Raji (cell line): ENCODE data around the gene CRYBG1.

Source experiments
- POLR2A ChIP-seq: IDR thresholded peaks from 2 replicates; pipeline ENCODE4 v1.6.1; 2011; ENCODE audit warnings: low read depth, low read length, control low read depth; ENCODE audit not compliant: insufficient read depth

CRYBG1 gene

DNA sequence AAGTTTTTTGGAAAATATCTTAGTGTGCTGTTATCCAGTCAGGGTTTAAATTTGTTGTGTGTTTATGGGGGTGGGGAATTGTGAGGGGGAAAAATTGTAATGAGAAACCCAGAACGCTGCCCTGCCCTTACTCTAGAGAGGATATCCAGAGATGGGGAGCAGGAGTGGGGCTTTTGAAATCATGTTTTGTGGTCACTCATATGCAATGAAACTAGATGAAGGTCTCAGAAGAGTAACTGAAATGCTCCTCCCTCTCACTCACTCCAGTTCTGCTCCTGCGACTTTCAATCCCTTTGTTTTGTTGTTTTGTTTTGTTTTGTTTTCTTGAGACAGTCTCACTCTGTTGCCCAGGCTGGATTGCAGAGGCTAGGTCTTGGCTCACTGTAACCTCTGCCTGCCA is 100.0 kb downstream of the CRYBG1 start:
- no peak for TF ChIP-seq POLR2A

DNA sequence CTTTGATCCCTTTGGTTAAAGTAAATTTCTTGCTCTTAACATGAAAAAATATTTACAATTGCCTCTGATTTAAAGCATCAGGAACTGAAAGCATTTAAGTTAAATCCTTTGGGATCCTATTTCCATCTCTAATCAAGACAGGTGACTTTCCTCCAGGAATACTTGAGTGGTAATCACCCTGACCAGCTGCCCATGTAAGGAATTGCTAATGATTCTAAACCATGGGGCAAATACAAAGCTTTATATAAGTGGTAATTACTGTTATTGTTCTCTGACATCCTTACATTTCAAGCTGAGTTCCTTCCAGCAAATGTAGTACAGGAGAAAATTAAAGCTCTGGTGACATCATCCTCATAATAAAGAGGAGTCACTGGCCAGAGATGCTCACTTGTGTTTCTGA is 100.6 kb downstream of the CRYBG1 start:
- no peak for TF ChIP-seq POLR2A

DNA sequence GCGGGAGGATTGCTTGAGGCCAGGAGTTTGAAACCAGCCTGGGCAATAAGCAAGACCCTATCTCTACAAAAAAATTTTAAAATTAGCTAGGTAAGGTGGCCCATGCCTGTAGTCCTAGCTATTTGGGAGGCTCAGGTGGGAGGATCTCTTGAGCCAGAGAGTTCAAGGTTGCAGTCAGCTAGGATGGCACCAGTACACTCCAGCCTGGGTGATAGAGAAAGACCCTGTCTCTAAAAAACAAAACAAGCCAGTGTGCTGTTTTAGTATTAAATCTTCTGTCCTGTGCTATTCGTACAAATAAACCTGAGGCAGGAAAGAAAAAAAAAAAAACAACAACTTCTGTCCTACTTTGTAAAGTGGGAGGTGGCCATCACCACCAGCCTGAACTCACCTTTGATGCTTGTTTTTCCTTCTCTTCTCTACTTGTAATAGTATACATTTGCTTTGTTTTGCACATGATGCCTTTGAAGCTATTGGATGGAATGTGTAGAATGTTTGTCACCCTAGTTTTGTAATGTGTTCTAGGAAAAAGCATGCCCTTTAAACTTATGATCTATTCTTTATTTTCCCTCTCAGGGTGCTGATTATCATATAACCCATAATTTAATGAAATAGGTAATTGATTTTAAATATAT is 102.5 kb downstream of the CRYBG1 start:
- no peak for TF ChIP-seq POLR2A

DNA sequence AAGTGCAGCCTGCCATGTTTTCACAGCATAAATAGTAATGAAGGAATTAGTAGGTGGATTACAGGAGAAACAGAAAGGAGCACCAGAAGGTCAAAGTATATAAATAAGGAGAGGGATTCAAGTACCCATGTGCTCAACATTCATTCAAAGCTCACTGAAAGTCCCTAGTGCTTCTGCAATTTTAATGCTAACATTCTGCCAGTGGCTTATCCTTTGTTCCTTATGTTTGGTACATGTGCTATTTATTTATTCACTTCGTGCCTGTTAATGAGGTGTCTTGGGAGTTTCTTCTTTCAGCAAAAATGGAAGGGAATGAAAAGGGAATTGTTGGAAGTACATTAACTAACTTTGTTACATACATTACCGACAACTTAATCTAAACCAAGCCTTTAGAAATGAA is 105.7 kb downstream of the CRYBG1 start:
- no peak for TF ChIP-seq POLR2A

DNA sequence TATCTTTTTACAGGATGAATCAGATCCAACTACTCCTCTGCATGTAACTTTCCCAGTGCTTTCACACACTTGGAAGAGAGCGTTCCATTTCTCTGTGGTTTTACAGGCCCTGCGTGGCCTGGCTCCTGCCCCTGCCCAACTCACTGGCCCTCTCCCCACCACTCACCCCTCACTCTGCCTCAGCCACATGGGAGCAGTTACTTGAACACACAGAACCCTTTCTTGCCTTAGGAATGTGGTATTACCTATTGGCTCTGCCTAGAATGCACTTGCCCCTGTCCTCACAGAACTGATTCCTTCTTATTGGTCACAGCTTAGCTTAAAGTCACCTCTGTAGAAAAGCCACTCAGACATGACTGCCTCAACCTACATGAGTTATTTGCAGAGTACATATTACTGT is 108.4 kb downstream of the CRYBG1 start:
- TF ChIP-seq POLR2A: no peak

DNA sequence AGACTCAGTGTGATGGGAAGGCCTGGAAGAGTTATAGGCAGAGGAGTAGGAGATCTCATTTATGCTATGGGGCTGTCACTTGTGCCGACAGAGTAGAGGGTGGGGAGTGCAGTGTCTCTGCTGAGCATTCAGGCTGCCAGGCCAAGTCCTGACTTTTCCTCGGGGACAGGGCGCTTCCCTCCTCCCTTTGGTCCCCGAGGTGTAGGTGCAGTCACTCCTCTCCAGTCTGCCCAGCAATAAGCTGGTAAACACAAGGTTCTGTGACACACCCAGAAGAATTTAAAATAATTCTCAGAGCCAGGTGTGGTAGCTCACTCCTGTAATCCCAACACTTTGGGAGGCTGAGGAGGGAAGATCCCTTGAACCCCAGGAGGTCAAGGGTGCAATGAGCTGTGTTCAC is 109.4 kb downstream of the CRYBG1 start:
- TF ChIP-seq POLR2A: no peak

DNA sequence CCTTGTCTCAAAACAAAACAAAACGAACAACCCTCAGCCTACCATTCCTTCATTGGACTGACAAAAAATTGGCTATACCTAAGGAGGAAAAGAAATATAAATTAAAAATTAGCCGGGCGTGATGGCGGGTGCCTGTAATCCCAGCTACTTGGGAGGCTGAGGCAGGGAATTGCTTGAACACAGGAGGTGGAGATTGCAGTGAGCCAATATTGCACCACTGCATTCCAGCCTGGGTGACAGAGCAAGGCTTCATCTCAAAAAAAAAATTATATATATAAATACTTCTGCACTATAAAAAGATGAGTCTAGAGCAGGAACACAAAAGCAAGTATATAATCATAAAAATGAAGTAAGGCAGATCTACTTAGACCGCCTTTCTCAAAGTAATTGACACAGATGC is 109.8 kb downstream of the CRYBG1 start:
- TF ChIP-seq POLR2A: no peak

DNA sequence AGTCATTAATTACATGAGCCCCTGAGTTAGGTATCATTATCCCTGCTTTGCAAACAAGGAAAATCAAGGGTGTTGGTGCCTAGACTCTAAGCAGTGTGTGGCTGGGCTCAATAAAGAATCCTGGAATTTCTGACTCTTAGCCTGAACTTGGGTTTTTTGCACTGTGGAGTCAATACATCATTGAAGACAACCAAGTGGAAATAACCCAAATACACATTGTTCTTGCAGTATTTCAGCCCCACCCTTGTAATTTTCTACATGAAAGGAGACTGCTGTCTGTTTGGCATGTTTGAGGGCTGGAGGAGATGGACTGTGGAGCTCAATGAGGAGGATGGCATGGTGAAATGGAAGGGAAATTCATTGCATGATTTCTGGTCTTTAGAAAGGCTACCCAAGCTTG is 110.3 kb downstream of the CRYBG1 start:
- no peak for TF ChIP-seq POLR2A

DNA sequence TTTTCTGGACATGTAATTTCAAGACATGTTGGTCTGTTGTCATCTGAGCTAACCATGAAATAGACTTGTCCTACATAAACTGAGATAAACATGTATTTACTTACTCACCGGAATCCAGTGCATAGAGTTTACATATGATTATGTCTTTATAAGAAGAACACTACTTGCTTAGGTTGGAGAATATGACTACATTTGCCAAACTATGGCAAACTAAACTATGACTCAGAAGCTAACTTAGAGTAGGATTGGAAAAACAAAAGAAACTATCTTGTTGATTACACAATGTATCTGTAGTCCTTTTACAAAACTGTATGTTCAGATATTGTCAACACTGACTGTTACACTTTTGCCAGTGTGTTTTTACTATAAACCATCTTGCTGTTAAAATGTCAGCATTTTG is 113.3 kb downstream of the CRYBG1 start:
- no peak for TF ChIP-seq POLR2A

DNA sequence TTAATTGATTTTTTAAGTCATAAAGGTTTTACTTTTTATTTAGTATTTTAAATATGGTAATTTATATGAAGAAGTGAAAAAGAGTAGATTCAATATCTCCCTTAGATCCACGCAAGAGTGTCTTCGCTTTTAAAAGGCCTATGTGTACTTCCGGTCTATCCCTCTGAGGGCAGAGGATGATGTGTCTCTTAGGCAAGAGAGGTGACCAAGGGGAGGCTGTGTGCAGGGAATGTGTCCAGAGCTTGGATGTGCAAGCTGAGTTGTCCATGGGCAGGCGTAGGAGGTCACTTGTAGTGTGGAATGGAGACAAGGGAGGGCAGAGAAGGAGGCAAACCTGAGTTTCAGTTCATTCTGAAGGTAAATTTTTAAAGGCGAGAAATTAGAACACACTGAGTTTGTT is 113.9 kb downstream of the CRYBG1 start:
- no peak for TF ChIP-seq POLR2A

DNA sequence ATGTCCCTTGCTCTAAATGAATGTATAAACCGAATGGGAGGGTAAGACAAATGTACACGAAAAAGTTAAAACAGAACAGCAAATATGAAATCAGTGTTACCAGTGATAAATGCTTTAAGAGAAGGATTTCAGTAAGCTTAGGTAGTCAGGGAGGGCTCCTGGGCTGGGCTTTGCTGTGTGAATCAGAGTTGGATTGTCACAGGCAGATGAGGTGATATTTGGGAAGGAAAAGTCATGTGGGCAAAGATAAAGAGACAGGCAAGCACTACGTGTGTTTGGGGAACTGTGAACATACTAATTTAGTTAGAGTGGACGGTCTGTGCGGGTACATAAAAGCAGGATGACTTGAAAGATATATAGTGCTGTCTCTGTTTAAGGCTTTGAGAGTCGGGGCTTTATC is 114.8 kb downstream of the CRYBG1 start:
- no peak for TF ChIP-seq POLR2A

DNA sequence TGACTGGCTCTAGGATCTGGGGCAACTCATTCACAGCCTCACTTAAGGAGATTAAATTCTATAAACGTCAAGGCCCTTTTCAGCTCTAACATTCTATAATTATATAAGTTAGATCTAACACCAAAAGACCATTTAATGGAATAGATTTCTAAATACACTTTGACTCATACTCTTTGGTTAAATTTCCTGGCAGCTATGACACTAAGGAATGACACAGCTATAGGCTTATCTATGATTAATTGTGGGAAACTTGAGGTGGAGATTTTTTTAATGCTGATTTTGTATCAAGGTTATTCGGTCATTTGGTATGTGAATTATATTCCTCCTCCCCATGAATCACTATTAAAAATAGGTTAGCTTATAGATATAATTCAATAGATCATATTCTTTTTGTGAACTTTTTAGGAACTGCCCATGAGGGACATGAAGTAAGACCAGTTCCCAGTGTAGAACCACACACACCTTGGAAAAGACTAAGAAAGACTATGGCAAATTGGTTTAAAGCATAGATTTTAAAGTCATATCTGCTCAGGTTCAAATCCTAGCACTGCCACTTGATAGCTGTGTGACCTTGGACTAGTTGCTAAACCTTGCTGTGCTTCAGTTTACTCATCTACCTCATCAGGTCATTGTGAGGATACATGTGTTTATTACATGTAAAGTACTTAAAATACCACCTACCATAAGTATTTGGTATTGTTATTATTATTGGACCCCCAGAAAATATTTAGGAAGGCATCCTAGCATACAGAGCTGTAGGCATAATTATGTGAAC is 116.0 kb downstream of the CRYBG1 start:
- TF ChIP-seq POLR2A: no peak

DNA sequence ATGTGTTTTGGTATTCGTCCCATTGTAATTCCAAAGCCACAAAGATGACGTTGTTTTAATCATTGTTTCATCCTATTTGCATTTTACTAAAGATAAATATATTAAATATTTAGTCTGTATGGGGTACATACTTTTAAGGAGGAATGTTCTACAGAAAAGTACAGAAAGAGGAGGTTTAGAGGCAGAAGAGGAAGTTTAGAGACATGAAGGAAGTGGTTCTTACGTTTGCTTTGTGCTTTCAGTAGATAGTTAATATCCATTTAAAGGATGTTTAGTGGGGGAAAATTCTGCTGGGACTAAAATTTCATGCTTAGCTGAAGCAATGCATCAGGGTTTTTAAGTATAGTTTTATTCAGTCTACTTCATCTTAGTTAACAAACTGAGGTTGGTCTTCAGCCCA is 116.6 kb downstream of the CRYBG1 start:
- TF ChIP-seq POLR2A: no peak

DNA sequence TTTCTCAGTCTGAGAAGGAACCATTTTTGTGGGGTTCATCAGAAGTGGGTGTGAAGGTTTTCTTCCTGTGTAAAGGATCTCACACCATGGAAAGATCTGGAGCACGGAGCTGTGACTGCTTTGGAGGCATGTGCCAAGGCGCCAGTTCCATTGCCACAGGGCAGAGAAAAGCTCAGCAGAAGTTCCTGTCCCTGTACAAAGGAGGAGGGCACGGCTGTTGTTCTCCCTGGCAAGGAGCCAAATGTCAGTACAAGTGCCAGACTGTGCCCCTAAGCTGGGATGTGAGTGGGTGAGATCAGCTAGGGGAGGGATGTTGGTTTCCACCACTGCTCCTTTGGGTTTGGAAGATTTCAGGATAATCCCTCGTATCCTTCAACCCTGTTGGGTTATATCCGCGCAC is 117.3 kb downstream of the CRYBG1 start:
- no peak for TF ChIP-seq POLR2A

DNA sequence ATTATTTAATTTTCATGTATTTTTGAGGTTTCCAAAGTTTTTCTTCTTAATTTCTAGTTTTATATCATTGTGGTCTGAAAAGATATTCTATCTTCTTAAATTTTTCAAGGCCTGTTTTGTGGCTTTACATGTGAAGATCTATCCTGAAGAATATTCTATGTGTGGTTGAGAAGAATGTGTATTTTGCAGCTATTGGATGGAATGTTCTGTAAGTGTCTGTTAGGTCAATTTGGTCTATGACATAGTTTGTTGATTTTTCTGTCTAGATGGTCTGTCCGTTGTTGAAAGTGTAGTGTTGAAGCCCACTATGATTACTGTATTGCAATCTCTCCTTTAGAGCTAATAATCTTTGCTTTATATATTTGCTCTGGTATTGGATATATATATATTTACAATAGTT is 125.7 kb downstream of the CRYBG1 start:
- no peak for TF ChIP-seq POLR2A

DNA sequence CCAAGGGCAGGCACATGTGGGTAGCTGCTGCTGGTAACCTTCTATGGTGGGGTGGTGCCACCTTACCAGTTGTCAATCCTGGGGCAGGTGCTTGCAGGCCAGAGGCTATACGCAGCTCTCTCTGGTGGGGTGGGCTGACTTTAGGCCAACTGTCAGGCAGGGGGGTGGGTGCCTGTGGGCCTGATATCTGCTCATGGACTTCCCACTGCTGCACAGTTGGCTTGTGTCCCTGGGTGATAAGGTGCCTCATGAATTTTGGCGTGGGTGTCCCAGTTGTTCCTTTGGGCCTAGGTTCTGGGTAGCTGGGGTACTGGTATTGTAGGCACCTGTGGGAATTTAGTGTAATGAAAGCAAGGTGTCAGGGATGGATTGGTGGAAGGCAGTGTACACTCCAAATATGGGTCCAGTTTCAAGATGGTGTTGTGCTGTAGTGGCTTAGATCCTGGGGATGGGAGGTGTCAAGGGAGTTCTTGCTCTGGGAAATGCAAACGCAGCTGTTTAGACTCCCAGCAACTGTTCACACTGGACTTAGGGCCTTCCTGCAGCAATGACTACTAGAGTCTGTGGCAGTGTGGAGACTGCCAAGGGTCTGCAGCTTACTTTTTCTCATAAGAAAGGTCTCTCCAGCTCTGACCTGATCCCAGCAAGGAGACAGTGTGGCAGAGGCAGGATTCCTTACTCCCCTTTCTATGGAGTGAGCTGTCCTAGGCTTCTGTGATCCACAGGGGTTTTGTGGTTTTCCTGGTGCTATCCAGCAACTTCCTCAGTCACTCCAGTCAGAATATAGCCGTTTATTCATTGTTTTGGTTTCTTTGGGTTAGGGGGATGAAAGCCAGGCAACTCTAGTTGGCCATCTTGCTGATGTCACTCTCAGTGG is 128.2 kb downstream of the CRYBG1 start:
- TF ChIP-seq POLR2A: no peak

DNA sequence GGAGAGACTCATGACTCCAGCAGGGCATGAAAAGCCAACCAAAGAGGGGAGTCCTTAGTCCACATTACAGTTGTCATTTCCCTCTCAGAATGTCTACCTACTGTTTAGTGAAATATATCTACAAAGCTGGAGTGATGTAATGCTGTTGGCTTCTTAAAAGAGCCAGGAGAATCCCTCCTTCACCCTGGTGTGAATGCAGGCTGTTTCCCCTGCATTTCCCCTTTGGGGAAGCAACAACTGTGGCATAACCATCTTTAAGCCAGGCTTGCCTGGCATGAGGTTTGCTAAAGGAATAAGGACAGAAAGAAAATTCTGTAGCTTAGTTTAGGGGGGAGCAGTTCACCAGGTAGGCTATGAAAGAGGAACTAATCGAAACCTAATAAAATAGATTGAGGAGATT is 129.5 kb downstream of the CRYBG1 start:
- no peak for TF ChIP-seq POLR2A

DNA sequence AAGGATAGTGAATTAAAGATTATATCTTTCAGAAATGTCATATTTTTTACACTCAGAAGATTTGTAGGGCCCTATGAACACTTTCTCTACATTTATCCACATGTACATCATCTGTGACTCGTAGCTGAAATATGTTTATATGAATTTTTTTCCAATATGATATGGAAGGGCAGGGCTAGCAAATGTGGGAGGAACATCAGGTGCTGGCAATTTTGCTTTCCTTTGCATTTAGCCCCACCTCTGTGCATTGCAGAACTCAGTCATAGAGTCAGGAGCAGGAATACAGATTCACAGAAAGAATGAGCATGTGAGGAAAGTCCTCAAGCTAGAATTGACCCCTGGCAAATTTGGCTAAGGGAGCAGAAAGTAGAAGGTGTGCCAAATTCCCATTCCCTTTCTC is 129.9 kb downstream of the CRYBG1 start:
- no peak for TF ChIP-seq POLR2A
